Progenitor cell of endocrine pancreas (in vitro differentiated cells): ENCODE measurements around the gene DERL3. TPM values are rescaled to one million over a fixed set of nuclear protein-coding genes. Genes with fewer than 3 reads are reported as not detected.

Experiments used
- DNase-seq: peaks from one replicate; pipeline ENCODE4 v3.0.0; 2021; ENCODE audit warnings: low spot score; ENCODE audit not compliant: unreplicated experiment
- H3K27ac Mint-ChIP-seq: 2 replicates; pipeline ENCODE4 v1.8.0; 2021; ENCODE audit warnings: mild to moderate bottlenecking, moderate library complexity, mixed read lengths
- H3K27me3 Mint-ChIP-seq: 2 replicates; pipeline ENCODE4 v1.8.0; 2021; ENCODE audit warnings: mixed read lengths
- H3K36me3 Mint-ChIP-seq: 2 replicates; pipeline ENCODE4 v1.8.0; 2022; ENCODE audit warnings: mixed read lengths; ENCODE audit not compliant: insufficient read depth
- H3K4me1 Mint-ChIP-seq: 2 replicates; pipeline ENCODE4 v1.8.0; 2021; ENCODE audit warnings: low read depth, mixed read lengths
- H3K4me3 Mint-ChIP-seq: 2 replicates; pipeline ENCODE4 v1.8.0; 2021; ENCODE audit warnings: low read depth, mild to moderate bottlenecking, moderate library complexity, mixed read lengths
- H3K9me3 Mint-ChIP-seq: 2 replicates; pipeline ENCODE4 v1.8.0; 2021; ENCODE audit warnings: low read depth, mixed read lengths
- total RNA-seq: library from RNA; stranded (reverse); gene quantifications from 2 replicates; pipeline ENCODE4 v1.2.1, GENCODE V29; 2021
- TF ChIP-seq, protein P1 (sequence below): fragments of 200-600 bp; sonication (generic); IDR thresholded peaks from one replicate; pipeline ENCODE4 v1.5.0; 2021; ENCODE audit warnings: antibody characterized with exemption, mild to moderate bottlenecking; ENCODE audit not compliant: unreplicated experiment

Gene DERL3
- total RNA-seq, 1 donor from 2014 or later = 1.5 TPM

DNA sequence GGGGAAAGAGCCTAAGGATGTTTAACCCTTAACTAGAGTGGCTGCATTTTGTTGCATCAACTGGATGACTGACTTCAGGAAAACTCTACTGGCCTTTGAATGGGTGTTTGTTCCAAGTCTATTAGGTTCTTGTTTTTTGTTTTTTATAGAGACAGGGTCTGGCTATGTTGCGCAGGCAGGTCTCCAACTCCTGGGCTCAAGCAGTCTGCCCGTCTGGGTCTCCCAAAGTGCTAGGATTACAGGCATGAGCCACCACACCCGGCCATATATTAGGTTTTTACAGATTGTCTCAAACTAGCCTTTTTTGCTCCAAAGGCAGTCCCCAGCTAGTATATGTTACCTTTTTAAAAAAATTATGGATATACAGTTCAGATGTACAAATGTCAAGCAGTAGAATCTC lies 50.9 kb downstream of the DERL3 start:
- H3K27ac Mint-ChIP-seq = peak overlapping the region; percentile 77
- H3K9me3 Mint-ChIP-seq = no peaks in the 10 kb centered on the region
- DNase-seq = no peak

DNA sequence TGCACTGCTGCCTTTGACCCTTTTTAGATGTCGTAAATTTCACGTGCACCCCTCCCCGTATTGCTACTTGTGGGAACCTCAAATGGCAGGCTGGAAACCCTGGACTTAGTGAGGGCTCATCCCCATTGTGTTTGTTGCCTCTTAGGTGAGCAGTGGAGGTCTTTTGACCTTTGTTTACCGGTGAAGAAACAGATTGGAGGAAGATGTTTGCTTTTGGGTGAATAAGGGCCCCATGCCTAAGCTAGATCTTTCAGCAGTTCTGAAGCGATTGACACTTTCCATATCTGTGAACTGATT lies 51.3 kb downstream of the DERL3 start:
- DNase-seq = no peak
- TF ChIP-seq, protein P1, sequence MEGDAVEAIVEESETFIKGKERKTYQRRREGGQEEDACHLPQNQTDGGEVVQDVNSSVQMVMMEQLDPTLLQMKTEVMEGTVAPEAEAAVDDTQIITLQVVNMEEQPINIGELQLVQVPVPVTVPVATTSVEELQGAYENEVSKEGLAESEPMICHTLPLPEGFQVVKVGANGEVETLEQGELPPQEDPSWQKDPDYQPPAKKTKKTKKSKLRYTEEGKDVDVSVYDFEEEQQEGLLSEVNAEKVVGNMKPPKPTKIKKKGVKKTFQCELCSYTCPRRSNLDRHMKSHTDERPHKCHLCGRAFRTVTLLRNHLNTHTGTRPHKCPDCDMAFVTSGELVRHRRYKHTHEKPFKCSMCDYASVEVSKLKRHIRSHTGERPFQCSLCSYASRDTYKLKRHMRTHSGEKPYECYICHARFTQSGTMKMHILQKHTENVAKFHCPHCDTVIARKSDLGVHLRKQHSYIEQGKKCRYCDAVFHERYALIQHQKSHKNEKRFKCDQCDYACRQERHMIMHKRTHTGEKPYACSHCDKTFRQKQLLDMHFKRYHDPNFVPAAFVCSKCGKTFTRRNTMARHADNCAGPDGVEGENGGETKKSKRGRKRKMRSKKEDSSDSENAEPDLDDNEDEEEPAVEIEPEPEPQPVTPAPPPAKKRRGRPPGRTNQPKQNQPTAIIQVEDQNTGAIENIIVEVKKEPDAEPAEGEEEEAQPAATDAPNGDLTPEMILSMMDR = no peak
- Mint-ChIP-seq H3K36me3 (peaks cover 2% of the 10 kb centered on the region), H3K27me3 (no peaks in the 10 kb centered on the region), H3K27ac (peak overlapping the region; percentile 77), H3K4me1 (peaks cover 31% of the 10 kb centered on the region), H3K4me3 (peak overlapping the region; percentile 87), H3K9me3 (no peaks in the 10 kb centered on the region)

More for the DNA sequence above, 50.9 kb downstream of the DERL3 start:
- peaks cover 3% of the 10 kb centered on the region for H3K36me3 Mint-ChIP-seq
- no peaks in the 10 kb centered on the region for H3K27me3 Mint-ChIP-seq
- TF ChIP-seq, protein P1 = no peak
- peak overlapping the region; percentile 87 for H3K4me3 Mint-ChIP-seq
- H3K4me1 Mint-ChIP-seq = peaks cover 31% of the 10 kb centered on the region

DNA sequence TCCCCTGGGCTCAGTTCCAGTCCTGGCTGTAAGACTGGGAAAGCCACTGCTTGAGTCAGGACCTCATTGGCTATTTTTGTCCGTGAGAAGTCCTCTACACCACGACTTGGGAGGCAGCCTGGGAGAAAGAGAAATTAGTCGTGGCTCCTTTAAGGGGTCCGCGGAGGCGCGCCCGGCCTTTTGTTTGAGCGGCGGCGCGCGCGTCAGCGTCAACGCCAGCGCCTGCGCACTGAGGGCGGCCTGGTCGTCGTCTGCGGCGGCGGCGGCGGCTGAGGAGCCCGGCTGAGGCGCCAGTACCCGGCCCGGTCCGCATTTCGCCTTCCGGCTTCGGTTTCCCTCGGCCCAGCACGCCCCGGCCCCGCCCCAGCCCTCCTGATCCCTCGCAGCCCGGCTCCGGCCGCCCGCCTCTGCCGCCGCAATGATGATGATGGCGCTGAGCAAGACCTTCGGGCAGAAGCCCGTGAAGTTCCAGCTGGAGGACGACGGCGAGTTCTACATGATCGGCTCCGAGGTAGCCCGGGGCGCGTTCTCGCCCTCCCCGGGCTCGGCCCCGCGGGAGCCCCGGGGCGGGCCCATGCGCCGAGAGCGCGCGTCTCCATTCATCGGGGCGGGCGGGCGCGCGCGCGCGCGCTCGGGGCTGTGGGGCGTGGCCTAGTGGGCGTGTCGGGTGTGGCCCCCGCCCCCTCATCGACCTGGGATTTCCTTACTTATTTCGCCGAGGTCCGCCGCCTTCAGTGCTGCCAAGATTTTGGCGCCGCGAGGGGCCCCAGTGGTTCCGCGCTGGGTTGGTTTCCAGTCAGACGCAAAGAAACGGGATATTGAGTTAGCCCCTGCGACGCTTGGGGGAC lies 51.8 kb downstream of the DERL3 start, which contains the start of gene SMARCB1:
TSS of gene SMARCB1 (plus strand) at position 215 of the 848 bp plus-strand sequence. CDS start at position 419, 204 bp downstream.
- Mint-ChIP-seq H3K36me3 (peaks cover 2% of the 10 kb centered on the region), H3K27ac (peak within 1 kb of the TSS; percentile 90), H3K4me1 (peaks cover 31% of the 10 kb centered on the region), H3K27me3 (no peaks in the 10 kb centered on the region), H3K4me3 (peak within 1 kb of the TSS; percentile 87), H3K9me3 (no peaks in the 10 kb centered on the region)
- TF ChIP-seq, protein P1 = no peak
- DNase-seq = peak; percentile 82

DNA sequence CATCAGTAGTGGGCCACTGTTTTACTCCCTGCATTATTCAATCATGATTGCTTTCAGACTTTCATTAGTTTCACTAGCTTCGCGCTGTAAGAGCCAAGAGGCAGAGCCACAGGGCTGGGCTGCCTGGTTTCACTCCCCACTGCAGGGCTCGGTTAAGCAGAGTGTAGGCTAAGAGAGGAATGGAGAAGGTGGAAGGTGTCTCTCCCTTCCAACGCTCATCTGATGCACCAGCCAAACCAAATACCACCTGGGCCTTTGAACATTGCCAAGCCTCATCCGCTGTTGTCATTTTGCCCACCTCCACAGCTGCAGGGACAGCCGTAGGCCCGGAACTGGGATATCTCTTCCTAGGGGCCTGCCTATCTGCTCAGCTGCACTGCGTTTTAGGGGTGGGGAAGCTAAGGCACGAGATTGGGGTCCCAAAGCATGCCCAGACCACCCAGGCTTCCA lies 52.5 kb downstream of the DERL3 start:
- H3K27me3 Mint-ChIP-seq = no peaks in the 10 kb centered on the region
- H3K36me3 Mint-ChIP-seq = peaks cover 2% of the 10 kb centered on the region
- DNase-seq = no peak
- H3K9me3 Mint-ChIP-seq = no peaks in the 10 kb centered on the region
- peak overlapping the region; percentile 90 for H3K27ac Mint-ChIP-seq
- peak overlapping the region; percentile 87 for H3K4me3 Mint-ChIP-seq
- TF ChIP-seq, protein P1 = no peak
- H3K4me1 Mint-ChIP-seq = peaks cover 31% of the 10 kb centered on the region

Other genes with a start within 250 kb of the DERL3 start
- gene DRICH1, start 206.7 kb downstream of the DERL3 start, total RNA-seq = 8.6 and 11.1 TPM in 2 replicates
- 0.07 TPM in 1 of 2 replicates, not detected in the other for gene RGL4, start 148.0 kb downstream of the DERL3 start, total RNA-seq
- gene ZNF70, start 87.9 kb downstream of the DERL3 start, total RNA-seq = 8.9 and 9.8 TPM in 2 replicates
- gene VPREB3, start 84.6 kb downstream of the DERL3 start, total RNA-seq = not detected in 2 replicates
- not detected in 2 replicates for gene C22orf15, start 76.0 kb downstream of the DERL3 start, total RNA-seq
- 39.5 and 42.3 TPM in 2 replicates for gene CHCHD10, start 71.0 kb downstream of the DERL3 start, total RNA-seq
- 41.6 and 50.2 TPM in 2 replicates for gene MMP11, start 66.2 kb downstream of the DERL3 start, total RNA-seq
- gene SMARCB1, start 52.0 kb downstream of the DERL3 start, total RNA-seq = 185 and 195 TPM in 2 replicates
- 39.7 and 40.1 TPM in 2 replicates for gene SLC2A11, start 18.9 kb upstream of the DERL3 start, total RNA-seq
- gene MIF, start 55.4 kb upstream of the DERL3 start, total RNA-seq = 562 and 580 TPM in 2 replicates
- 4.8 and 5.4 TPM in 2 replicates for gene GSTT2B, start 122.2 kb upstream of the DERL3 start, total RNA-seq
- gene DDTL, start 127.9 kb upstream of the DERL3 start, total RNA-seq = not detected in 2 replicates
- gene DDT, start 135.4 kb upstream of the DERL3 start, total RNA-seq = 93.3 and 102 TPM in 2 replicates
- gene GSTT2, start 141.1 kb upstream of the DERL3 start, total RNA-seq = 0.47 and 0.60 TPM in 2 replicates
- gene GSTT4, start 166.4 kb upstream of the DERL3 start, total RNA-seq = not detected in 2 replicates
- gene CABIN1, start 172.3 kb upstream of the DERL3 start, total RNA-seq = 91.4 and 102 TPM in 2 replicates